Measurements from ENCODE around the gene AP3M1. TPM values are rescaled to one million over a fixed set of nuclear protein-coding genes. Genes with fewer than 3 reads are reported as not detected.

Gene AP3M1
- total RNA-seq, 4 donors from 2014 or later: 28.9 to 35.2 (median 32.4) TPM

DNA sequence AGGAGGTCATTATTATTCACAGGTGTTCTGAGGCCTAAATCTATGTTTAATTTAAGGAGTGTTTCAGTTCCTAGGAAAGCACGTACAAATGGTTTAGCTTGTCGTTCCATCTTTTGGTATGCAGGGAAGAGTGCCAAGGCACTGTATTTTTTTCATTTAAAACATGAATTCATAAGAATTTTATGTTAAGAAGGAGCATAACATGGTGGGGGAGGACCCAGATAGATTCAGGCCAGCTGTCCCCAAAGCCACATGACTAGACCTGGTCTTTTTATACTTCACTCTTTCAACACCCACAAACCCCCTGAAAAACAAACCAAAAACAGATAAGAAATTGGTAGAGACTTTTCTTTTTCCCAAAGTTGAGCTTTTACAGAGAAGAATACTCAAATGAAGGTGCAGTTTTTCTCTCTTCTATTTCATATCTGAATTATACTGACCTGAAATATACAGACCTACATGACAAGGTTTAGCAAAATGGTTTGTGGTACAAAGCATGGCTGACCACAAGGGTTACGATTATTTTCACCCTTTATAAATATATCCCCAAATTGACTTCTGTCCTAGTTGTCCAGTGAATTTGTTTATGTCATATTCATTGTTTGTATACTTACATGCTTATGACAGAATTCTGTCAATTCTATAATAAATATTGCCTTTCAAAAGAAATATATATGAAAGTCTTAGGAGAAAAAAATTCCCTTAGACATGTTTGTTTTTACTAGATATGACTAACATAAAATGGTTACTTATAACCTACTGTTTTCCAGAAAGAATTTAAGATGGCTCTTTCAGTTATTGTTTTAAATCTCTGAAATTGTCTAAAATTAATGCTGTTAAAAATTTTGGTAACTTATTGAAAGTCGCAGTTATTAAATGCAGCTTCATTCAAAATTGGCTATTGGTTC is 71.3 kb downstream of the AP3M1 start:
- TF ChIP-seq, protein P1, sequence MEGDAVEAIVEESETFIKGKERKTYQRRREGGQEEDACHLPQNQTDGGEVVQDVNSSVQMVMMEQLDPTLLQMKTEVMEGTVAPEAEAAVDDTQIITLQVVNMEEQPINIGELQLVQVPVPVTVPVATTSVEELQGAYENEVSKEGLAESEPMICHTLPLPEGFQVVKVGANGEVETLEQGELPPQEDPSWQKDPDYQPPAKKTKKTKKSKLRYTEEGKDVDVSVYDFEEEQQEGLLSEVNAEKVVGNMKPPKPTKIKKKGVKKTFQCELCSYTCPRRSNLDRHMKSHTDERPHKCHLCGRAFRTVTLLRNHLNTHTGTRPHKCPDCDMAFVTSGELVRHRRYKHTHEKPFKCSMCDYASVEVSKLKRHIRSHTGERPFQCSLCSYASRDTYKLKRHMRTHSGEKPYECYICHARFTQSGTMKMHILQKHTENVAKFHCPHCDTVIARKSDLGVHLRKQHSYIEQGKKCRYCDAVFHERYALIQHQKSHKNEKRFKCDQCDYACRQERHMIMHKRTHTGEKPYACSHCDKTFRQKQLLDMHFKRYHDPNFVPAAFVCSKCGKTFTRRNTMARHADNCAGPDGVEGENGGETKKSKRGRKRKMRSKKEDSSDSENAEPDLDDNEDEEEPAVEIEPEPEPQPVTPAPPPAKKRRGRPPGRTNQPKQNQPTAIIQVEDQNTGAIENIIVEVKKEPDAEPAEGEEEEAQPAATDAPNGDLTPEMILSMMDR (IDR thresholded peaks at IDR 0.05): no peak
- no peak for TF ChIP-seq POLR2A (IDR thresholded peaks at IDR 0.05)
- no peak for DNase-seq
- WGBS, 2 donors: 84 to 88% methylated on average over 4 of the region's 4 CpGs
- no peak overlapping the region for H3K27ac ChIP-seq
- H3K4me1 ChIP-seq: no peaks in the 10 kb centered on the region
- intact Hi-C loops (cut with DNase I): loop anchor here (10.0 kb wide), 2 partner anchors 134 to 194 kb away; no protein-coding TSS in a partner anchor
- no peaks in the 10 kb centered on the region for H3K27me3 ChIP-seq
- H3K4me3 ChIP-seq (replicated peaks in 1 of 3): no peak overlapping the region
- no peaks in the 10 kb centered on the region for H3K9me3 ChIP-seq
- peaks cover 8 to 10% of the 10 kb centered on the region in 2 donors for H3K36me3 ChIP-seq

- H3K9me3 ChIP-seq: no peaks in the 10 kb centered on the region
- no peak for DNase-seq
- H3K4me3 ChIP-seq (replicated peaks in 1 of 3): no peak overlapping the region
- no peak for TF ChIP-seq POLR2A (IDR thresholded peaks at IDR 0.05)
- TF ChIP-seq, protein P1 (IDR thresholded peaks at IDR 0.05): no peak
- no peaks in the 10 kb centered on the region for H3K27me3 ChIP-seq
- H3K36me3 ChIP-seq: peaks cover 15 to 17% of the 10 kb centered on the region in 2 donors
- no peaks in the 10 kb centered on the region for H3K4me1 ChIP-seq
- 82 to 93% methylated on average over 1 of the region's 1 CpG for WGBS, 2 donors
- H3K27ac ChIP-seq: no peak overlapping the region
- intact Hi-C loops (cut with DNase I): loop anchor here (10.0 kb wide), 2 partner anchors 133 to 193 kb away; no protein-coding TSS in a partner anchor
Observed at GRCh38 chr10:74078037-74078436, 72.6 kb downstream of the AP3M1 start.

- intact Hi-C loops (cut with DNase I): loop anchor here (10.0 kb wide), 2 partner anchors 133 to 193 kb away; no protein-coding TSS in a partner anchor
- H3K36me3 ChIP-seq: peaks cover 20 to 23% of the 10 kb centered on the region in 2 donors
- TF ChIP-seq, protein P1 (IDR thresholded peaks at IDR 0.05): no peak
- no peak for TF ChIP-seq POLR2A (IDR thresholded peaks at IDR 0.05)
- no peaks in the 10 kb centered on the region for H3K4me1 ChIP-seq
- H3K4me3 ChIP-seq (replicated peaks in 1 of 3): no peak overlapping the region
- WGBS, 2 donors: 94 to 97% methylated on average over 4 of the region's 4 CpGs
- no peak for DNase-seq
- no peaks in the 10 kb centered on the region for H3K9me3 ChIP-seq
- H3K27me3 ChIP-seq: no peaks in the 10 kb centered on the region
- H3K27ac ChIP-seq: no peak overlapping the region
Observed at GRCh38 chr10:74077416-74077815, 73.2 kb downstream of the AP3M1 start.

- Histone ChIP-seq H3K36me3 (peaks cover 20 to 23% of the 10 kb centered on the region in 2 donors), H3K9me3 (no peaks in the 10 kb centered on the region), H3K4me3 (replicated peaks in 1 of 3) (no peak overlapping the region), H3K4me1 (no peaks in the 10 kb centered on the region), H3K27me3 (no peaks in the 10 kb centered on the region), H3K27ac (no peak overlapping the region)
- intact Hi-C loops (cut with DNase I): loop anchor here (10.0 kb wide), 2 partner anchors 132 to 192 kb away; no protein-coding TSS in a partner anchor
- TF ChIP-seq, protein P1 (IDR thresholded peaks at IDR 0.05): no peak
- no peak for TF ChIP-seq POLR2A (IDR thresholded peaks at IDR 0.05)
- DNase-seq: no peak
- 90 to 92% methylated on average over 2 of the region's 2 CpGs for WGBS, 2 donors
Observed at GRCh38 chr10:74076961-74077360, 73.7 kb downstream of the AP3M1 start.

- no peak for DNase-seq
- Histone ChIP-seq H3K9me3 (no peaks in the 10 kb centered on the region), H3K27ac (no peak overlapping the region), H3K36me3 (peaks cover 20 to 23% of the 10 kb centered on the region in 2 donors), H3K27me3 (no peaks in the 10 kb centered on the region), H3K4me1 (no peaks in the 10 kb centered on the region), H3K4me3 (replicated peaks in 1 of 3) (no peak overlapping the region)
- intact Hi-C loops (cut with DNase I): loop anchor here (10.0 kb wide), 2 partner anchors 131 to 191 kb away; no protein-coding TSS in a partner anchor
- WGBS, 2 donors: 91 to 93% methylated on average over 5 of the region's 5 CpGs
- TF ChIP-seq, protein P1 (IDR thresholded peaks at IDR 0.05): no peak
- TF ChIP-seq POLR2A (IDR thresholded peaks at IDR 0.05): no peak
Observed at GRCh38 chr10:74075906-74076305, 74.7 kb downstream of the AP3M1 start.

All from thyroid gland (tissue), 4 donors.